ENCODE data around the gene C1orf56.

GRCh38 chr1:151072224-151072623, 24.7 kb downstream of the C1orf56 start:
- TF ChIP-seq CTCF (IDR thresholded peaks at IDR 0.05), result peak in 2 of 12 donors; percentile 1 to 10
- TF ChIP-seq POLR2A (IDR thresholded peaks at IDR 0.05), result no peak

Data from heart left ventricle (tissue), 13 donors.